ENCODE measurements around the gene ERVFRD-1.

- no peak for TF ChIP-seq CTCF (IDR thresholded peaks at IDR 0.05)
- no peak for TF ChIP-seq POLR2A (IDR thresholded peaks at IDR 0.05)
- no peak for TF ChIP-seq POLR2AphosphoS5 (IDR thresholded peaks at IDR 0.05)
Observed at GRCh38 chr6:11072101-11072500, 39.4 kb downstream of the ERVFRD-1 start.
